A673 (cell line): ENCODE results near the gene MYO18B. TPM values are rescaled to one million over a fixed set of nuclear protein-coding genes. Genes with fewer than 3 reads are reported as not detected.

Source experiments
- BruUV-seq: library from RNA; stranded (reverse); fragments of 400-500 nt; replicated peaks from 2 replicates; lab custom pipeline; 2021; lab: Mats Ljungman, UMichigan
- CTCF ChIA-PET: fragments of 300-600 bp; sonication (Branson Sonifier 250); formaldehyde crosslinking; loops from one replicate; lab custom pipeline; 2022; ENCODE audit warnings: antibody characterized with exemption; lab: Charles Lee
- POLR2A ChIA-PET: fragments of 300-600 bp; sonication (Branson Sonifier 250); formaldehyde crosslinking; loops from one replicate; lab custom pipeline; 2022; ENCODE audit warnings: antibody characterized with exemption; ENCODE audit not compliant: low non-redundant PET; lab: Charles Lee
- DNase-seq: peaks from one replicate; pipeline ENCODE4 v3.0.0-alpha.2; 2015; ENCODE audit warnings: low spot score
- H3K27ac ChIP-seq: fragments of 200-600 bp; sonication (generic); 2 replicates; pipeline ENCODE4 v1.5.1; 2016; ENCODE audit warnings: mixed run types, low read depth, mild to moderate bottlenecking, mixed read lengths, antibody characterized with exemption, low read length; ENCODE audit not compliant: poor library complexity, severe bottlenecking
- H3K27me3 ChIP-seq: fragments of 200-600 bp; sonication (generic); replicated peaks from 2 replicates; pipeline ENCODE4 v1.6.1; 2017; ENCODE audit warnings: mixed run types, low read depth, mild to moderate bottlenecking, mixed read lengths, antibody characterized with exemption, low read length; ENCODE audit not compliant: insufficient read depth, poor library complexity
- H3K36me3 ChIP-seq: fragments of 200-600 bp; sonication (generic); 2 replicates; pipeline ENCODE4 v1.6.1; 2016; ENCODE audit warnings: mixed run types, mild to moderate bottlenecking, mixed read lengths, antibody characterized with exemption, low read length; ENCODE audit not compliant: insufficient read depth, poor library complexity, severe bottlenecking
- H3K4me1 ChIP-seq: fragments of 200-600 bp; sonication (generic); 2 replicates; pipeline ENCODE4 v1.6.1; 2017; ENCODE audit warnings: mixed run types, mild to moderate bottlenecking, mixed read lengths, antibody characterized with exemption, low read length; ENCODE audit not compliant: insufficient read depth, poor library complexity, severe bottlenecking
- H3K4me3 ChIP-seq: fragments of 200-600 bp; sonication (generic); 2 replicates; pipeline ENCODE4 v1.5.1; 2016; ENCODE audit warnings: low read depth, mixed run types, mild to moderate bottlenecking, mixed read lengths, low read length; ENCODE audit not compliant: poor library complexity, severe bottlenecking
- H3K9me3 ChIP-seq: fragments of 200-600 bp; sonication (generic); 2 replicates; pipeline ENCODE4 v1.6.1; 2016; ENCODE audit warnings: mixed run types, low read depth, mild to moderate bottlenecking, mixed read lengths, antibody characterized with exemption, low read length; ENCODE audit not compliant: poor library complexity, severe bottlenecking
- EZH2 ChIP-seq: fragments of 200-600 bp; sonication (generic); IDR thresholded peaks from 2 replicates; pipeline ENCODE4 v1.6.1; 2017; ENCODE audit warnings: borderline replicate concordance, low read depth, mild to moderate bottlenecking, mixed read lengths, antibody characterized with exemption, low read length; ENCODE audit not compliant: poor library complexity, severe bottlenecking
- intact Hi-C: fragments of 100-400 bp; cut with micrococcal nuclease; formaldehyde crosslinking; loops from one replicate; pipeline ENCODE4 v1.10.0; 2022; ENCODE audit not compliant: unreplicated experiment
- total RNA-seq: library from RNA; stranded (reverse); gene quantifications from 2 replicates; pipeline ENCODE4 v1.2.3, GENCODE V29; 2021
- TF ChIP-seq, protein P1 (sequence below): fragments of 300-800, 200-600 bp; sonication (generic); conservative IDR thresholded peaks from 2 replicates; pipeline ENCODE4 v1.5.1; 2017; ENCODE audit warnings: low read depth, mild to moderate bottlenecking, antibody characterized with exemption, low read length, moderate library complexity, mixed read lengths

Gene MYO18B
- total RNA-seq, 1 experiment from 2014 or later = not detected

- Histone ChIP-seq H3K9me3 (no peaks in the 10 kb centered on the region), H3K4me1 (no peaks in the 10 kb centered on the region), H3K27me3 (peaks cover 28% of the 10 kb centered on the region), H3K36me3 (no peaks in the 10 kb centered on the region), H3K4me3 (no peak overlapping the region), H3K27ac (no peak overlapping the region)
- no TSS peak for BruUV-seq
- intact Hi-C loops = no loop called here
- TF ChIP-seq, protein P1, sequence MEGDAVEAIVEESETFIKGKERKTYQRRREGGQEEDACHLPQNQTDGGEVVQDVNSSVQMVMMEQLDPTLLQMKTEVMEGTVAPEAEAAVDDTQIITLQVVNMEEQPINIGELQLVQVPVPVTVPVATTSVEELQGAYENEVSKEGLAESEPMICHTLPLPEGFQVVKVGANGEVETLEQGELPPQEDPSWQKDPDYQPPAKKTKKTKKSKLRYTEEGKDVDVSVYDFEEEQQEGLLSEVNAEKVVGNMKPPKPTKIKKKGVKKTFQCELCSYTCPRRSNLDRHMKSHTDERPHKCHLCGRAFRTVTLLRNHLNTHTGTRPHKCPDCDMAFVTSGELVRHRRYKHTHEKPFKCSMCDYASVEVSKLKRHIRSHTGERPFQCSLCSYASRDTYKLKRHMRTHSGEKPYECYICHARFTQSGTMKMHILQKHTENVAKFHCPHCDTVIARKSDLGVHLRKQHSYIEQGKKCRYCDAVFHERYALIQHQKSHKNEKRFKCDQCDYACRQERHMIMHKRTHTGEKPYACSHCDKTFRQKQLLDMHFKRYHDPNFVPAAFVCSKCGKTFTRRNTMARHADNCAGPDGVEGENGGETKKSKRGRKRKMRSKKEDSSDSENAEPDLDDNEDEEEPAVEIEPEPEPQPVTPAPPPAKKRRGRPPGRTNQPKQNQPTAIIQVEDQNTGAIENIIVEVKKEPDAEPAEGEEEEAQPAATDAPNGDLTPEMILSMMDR = no peak
- no peak for TF ChIP-seq EZH2
- DNase-seq = no peak
- ChIA-PET POLR2A (no interaction called here), CTCF (no interaction called here)
Observed at GRCh38 chr22:26053737-26054316, 311.8 kb downstream of the MYO18B start.

DNA sequence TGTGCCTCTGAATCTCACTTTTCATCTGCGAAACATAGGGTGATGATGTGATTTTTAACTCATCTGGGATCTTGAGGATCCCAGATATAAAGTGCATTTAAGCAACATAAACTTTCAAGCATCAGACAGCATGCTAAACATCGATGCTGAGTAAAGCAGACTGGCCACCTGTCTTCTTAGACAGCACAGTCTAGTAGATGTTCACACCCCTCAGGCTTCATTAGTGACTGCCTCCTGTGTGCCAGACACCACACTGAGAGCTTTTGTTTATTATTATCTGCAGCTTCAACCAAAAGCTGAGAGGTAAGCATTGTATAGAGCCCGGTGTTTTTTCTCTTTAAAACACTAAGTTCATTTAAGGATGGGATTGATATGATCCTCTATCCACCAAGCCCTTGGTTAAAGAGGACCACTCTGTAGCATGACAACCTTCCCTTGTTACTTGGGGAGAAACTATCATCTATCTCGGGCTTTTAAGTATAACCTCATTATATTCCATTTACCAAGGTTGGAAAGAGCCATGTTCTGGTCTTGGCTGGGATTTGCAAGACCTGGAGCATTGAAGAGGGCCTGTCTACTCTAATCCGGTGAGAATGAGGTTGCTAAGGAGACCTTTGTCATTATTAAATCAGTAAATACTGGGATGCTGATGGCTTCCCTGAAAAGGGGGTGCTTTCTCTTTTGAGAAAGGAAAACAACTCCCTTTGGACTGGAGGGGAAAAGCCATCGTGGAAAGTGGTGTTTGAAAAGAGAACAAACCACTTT is 313.0 kb downstream of the MYO18B start:
- Histone ChIP-seq H3K36me3 (no peaks in the 10 kb centered on the region), H3K9me3 (no peaks in the 10 kb centered on the region), H3K27me3 (peaks cover 24% of the 10 kb centered on the region), H3K4me3 (no peak overlapping the region), H3K4me1 (no peaks in the 10 kb centered on the region), H3K27ac (no peak overlapping the region)
- TF ChIP-seq EZH2 = no peak
- TF ChIP-seq, protein P1 = no peak
- POLR2A ChIA-PET = no interaction called here
- intact Hi-C loops = no loop called here
- DNase-seq = no peak
- CTCF ChIA-PET = no interaction called here
- BruUV-seq = no TSS peak

DNA sequence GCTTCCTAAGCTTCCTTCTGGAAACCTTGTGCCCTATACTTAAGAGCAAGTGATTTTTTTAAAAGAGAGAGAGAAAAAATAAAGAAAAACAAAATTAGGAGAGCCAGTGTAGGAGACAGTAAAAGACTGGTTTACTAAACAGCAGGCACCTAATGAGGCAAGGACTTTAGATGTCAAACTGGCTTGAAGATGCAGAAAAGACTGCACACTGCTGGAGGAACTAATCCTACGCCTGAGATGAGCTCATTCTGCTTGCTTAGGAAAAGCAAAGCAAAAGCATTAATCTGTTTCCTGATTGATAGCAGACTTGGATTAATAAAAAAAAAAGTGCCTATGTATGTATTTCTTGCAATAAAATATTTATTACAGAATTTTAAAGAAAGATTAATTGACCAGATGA is 313.7 kb downstream of the MYO18B start:
- intact Hi-C loops = no loop called here
- Histone ChIP-seq H3K27me3 (peaks cover 24% of the 10 kb centered on the region), H3K4me3 (no peak overlapping the region), H3K36me3 (no peaks in the 10 kb centered on the region), H3K4me1 (no peaks in the 10 kb centered on the region), H3K9me3 (no peaks in the 10 kb centered on the region), H3K27ac (no peak overlapping the region)
- ChIA-PET POLR2A (no interaction called here), CTCF (no interaction called here)
- peak; percentile 14 for DNase-seq
- TF ChIP-seq, protein P1 = no peak
- no peak for TF ChIP-seq EZH2
- BruUV-seq = no TSS peak
